HG02884 (cell line): Measurements from ENCODE around the gene CBR3.
"Not testable (repeated sequence)": the region's sequence is repeated elsewhere in the genome, so short reads cannot be mapped to it uniquely, and the experiment has no call there.

Experiments
- ATAC-seq: cut with Tn5 transposase; IDR thresholded peaks from one replicate; pipeline ENCODE4 v1.9.1; 2021; ENCODE audit warnings: mild to moderate bottlenecking, moderate library complexity; ENCODE audit not compliant: unreplicated experiment

Gene CBR3

GRCh38 chr21:36134803-36135390 lies at the start of gene CBR3:
Gene CBR3 (plus strand): TSS chr21:36135079. CDS start chr21:36135193, 114 bp downstream.
- ATAC-seq = peak; percentile 15

GRCh38 chr21:36087362-36088138 lies 47.3 kb upstream of the CBR3 start:
- ATAC-seq = no peak

GRCh38 chr21:36089946-36090345 lies 44.9 kb upstream of the CBR3 start:
- no peak for ATAC-seq

- ATAC-seq = no peak
Observed at GRCh38 chr21:36092681-36093080, 42.2 kb upstream of the CBR3 start.

GRCh38 chr21:36093512-36093911 lies 41.4 kb upstream of the CBR3 start:
- ATAC-seq = no peak

GRCh38 chr21:36096398-36097290 lies 38.2 kb upstream of the CBR3 start:
- no peak for ATAC-seq

- ATAC-seq = peak; percentile 70
Observed at GRCh38 chr21:36097427-36098181, 37.3 kb upstream of the CBR3 start.

- ATAC-seq = no peak
Observed at GRCh38 chr21:36098182-36098532, 36.7 kb upstream of the CBR3 start.

- ATAC-seq = no peak
Observed at GRCh38 chr21:36099000-36099399, 35.9 kb upstream of the CBR3 start.

- ATAC-seq = not testable (repeated sequence)
Observed at GRCh38 chr21:36099695-36100211, 35.1 kb upstream of the CBR3 start.

- ATAC-seq = no peak
Observed at GRCh38 chr21:36100971-36101641, 33.8 kb upstream of the CBR3 start.

GRCh38 chr21:36103434-36103833 lies 31.4 kb upstream of the CBR3 start:
- no peak for ATAC-seq

GRCh38 chr21:36104317-36105300 lies 30.3 kb upstream of the CBR3 start:
- ATAC-seq = no peak

- no peak for ATAC-seq
Observed at GRCh38 chr21:36105327-36105842, 29.5 kb upstream of the CBR3 start.

GRCh38 chr21:36109868-36110267 lies 25.0 kb upstream of the CBR3 start:
- ATAC-seq = no peak

GRCh38 chr21:36111238-36111637 lies 23.6 kb upstream of the CBR3 start:
- no peak for ATAC-seq

- ATAC-seq = no peak
Observed at GRCh38 chr21:36113647-36114428, 21.0 kb upstream of the CBR3 start.

- ATAC-seq = no peak
Observed at GRCh38 chr21:36115138-36115730, 19.6 kb upstream of the CBR3 start.
